ENCODE measurements around the gene PVALEF. TPM values are rescaled to one million over a fixed set of nuclear protein-coding genes. Genes with fewer than 3 reads are reported as not detected.

Gene PVALEF
- total RNA-seq, 1 experiment from 2014 or later, result not detected

GRCh38 chr17:81210466-81210865 is 45.2 kb downstream of the PVALEF start:
- peaks cover 3 to 4% of the 10 kb centered on the region in 2 experiments; a peak in 1 of 4 replicates for H3K4me1 Mint-ChIP-seq
- H3K4me3 Mint-ChIP-seq, result no peak overlapping the region
- Histone ChIP-seq H2BK15ac (ENCODE audit: low read depth, low read length) (no peak overlapping the region; the same call in 1 of the 2 replicates), H3K9ac (ENCODE audit: extremely low read depth, insufficient read length, low read length) (no peak overlapping the region), H3K14ac (ENCODE audit: insufficient read depth, low read length) (no peak overlapping the region), H3K4me2 (ENCODE audit: insufficient read depth, insufficient read length, low read length) (no peak overlapping the region), H2BK12ac (ENCODE audit: insufficient read length, low read depth, low read length) (no peak overlapping the region), H2AFZ (ENCODE audit: low read length) (no peak overlapping the region), H3K23ac (ENCODE audit: insufficient read length, low read depth, low read length) (no peak overlapping the region), H2BK120ac (ENCODE audit: low read depth, low read length, poor library complexity, severe bottlenecking) (no peak overlapping the region), H3K27ac (ENCODE audit: insufficient read length, low read depth, low read length) (no peak overlapping the region), H2AK5ac (ENCODE audit: insufficient read length, low read length) (no peak overlapping the region), H3K23me2 (ENCODE audit: insufficient read length, low read depth, low read length, poor library complexity, severe bottlenecking) (no peaks in the 10 kb centered on the region), H2BK5ac (ENCODE audit: insufficient read length, low read length) (no peak overlapping the region), H3K18ac (ENCODE audit: insufficient read length, low read depth, low read length) (no peak overlapping the region), H2BK20ac (ENCODE audit: low read depth, low read length, poor library complexity, severe bottlenecking) (no peak overlapping the region), H3K4ac (ENCODE audit: low read depth, low read length) (no peak overlapping the region), H4K20me1 (ENCODE audit: control insufficient read depth, insufficient read depth, insufficient read length) (no peaks in the 10 kb centered on the region), H3K79me2 (ENCODE audit: insufficient read depth, low read length) (no peaks in the 10 kb centered on the region; the same call in 1 of the 2 replicates), H4K91ac (ENCODE audit: insufficient read length, low read depth, low read length) (no peak overlapping the region), H3T11ph (ENCODE audit: low read length) (no peak overlapping the region), H3K79me1 (ENCODE audit: insufficient read depth, low read depth, low read length, poor library complexity, severe bottlenecking) (no peaks in the 10 kb centered on the region), H4K5ac (ENCODE audit: insufficient read length, low read depth, low read length) (no peak overlapping the region), H3K9me3 (ENCODE audit: control insufficient read depth, low read depth, low read length) (no peaks in the 10 kb centered on the region), H3K27me3 (ENCODE audit: insufficient read depth, low read length) (no peaks in the 10 kb centered on the region), H3K56ac (ENCODE audit: insufficient read length, low read depth, low read length) (no peak overlapping the region), H3K4me1 (ENCODE audit: insufficient read depth, low read length) (no peaks in the 10 kb centered on the region), H4K8ac (replicated peaks; ENCODE audit: insufficient read length, low read depth, low read length) (no peak overlapping the region)
- no peaks in the 10 kb centered on the region for H3K27me3 Mint-ChIP-seq (ENCODE audit: low read depth)
- peaks cover 0 to 27% (median 3%) of the 10 kb centered on the region in 3 experiments; a peak in 4 of 7 replicates for H3K36me3 Mint-ChIP-seq (ENCODE audit: insufficient read depth in 1 of 3, low read depth in 3 of 3)
- WGBS (ENCODE audit: extremely low coverage, insufficient read length, low lambda C conversion rate), result no CpG with 5 or more reads among the region's 10 CpGs
- TF ChIP-seq, protein P1, sequence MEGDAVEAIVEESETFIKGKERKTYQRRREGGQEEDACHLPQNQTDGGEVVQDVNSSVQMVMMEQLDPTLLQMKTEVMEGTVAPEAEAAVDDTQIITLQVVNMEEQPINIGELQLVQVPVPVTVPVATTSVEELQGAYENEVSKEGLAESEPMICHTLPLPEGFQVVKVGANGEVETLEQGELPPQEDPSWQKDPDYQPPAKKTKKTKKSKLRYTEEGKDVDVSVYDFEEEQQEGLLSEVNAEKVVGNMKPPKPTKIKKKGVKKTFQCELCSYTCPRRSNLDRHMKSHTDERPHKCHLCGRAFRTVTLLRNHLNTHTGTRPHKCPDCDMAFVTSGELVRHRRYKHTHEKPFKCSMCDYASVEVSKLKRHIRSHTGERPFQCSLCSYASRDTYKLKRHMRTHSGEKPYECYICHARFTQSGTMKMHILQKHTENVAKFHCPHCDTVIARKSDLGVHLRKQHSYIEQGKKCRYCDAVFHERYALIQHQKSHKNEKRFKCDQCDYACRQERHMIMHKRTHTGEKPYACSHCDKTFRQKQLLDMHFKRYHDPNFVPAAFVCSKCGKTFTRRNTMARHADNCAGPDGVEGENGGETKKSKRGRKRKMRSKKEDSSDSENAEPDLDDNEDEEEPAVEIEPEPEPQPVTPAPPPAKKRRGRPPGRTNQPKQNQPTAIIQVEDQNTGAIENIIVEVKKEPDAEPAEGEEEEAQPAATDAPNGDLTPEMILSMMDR (conservative IDR thresholded peaks at IDR 0.05), result no peak
- H3K9me3 Mint-ChIP-seq, result no peaks in the 10 kb centered on the region
- no peak for DNase-seq
- no peak overlapping the region for H3K27ac Mint-ChIP-seq

All from H9 (cell line).